ENCODE results near the gene PEX14.

DNA sequence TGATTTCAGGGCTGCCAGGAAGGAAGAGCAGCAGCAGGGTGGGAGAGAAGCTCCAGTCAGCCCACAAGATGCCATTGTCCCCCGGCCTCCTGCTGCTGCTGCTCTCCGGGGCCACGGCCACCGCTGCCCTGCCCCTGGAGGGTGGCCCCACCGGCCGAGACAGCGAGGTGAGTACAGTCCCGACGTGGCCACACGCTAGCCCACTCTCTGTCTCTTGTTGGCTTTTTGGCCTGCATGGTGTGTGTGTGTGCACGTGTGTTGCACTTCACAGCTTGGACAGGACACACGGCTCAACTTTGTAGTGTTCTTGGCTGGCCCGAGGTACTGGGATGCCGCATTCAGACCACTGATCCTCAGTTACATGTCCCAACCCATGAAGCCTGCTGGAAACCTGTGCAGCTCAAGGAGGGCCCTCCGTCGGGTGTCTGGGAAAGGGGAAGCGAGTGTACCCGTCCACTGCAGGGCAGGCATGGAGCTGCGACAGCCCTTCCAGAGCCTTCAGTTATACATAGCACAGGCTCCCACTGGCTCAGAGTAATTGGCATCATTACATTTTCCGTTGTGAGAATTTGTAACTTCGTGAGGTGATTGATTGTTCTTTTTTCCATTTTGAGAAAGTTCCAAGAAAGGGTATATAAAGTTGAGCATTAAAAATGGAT is 24.5 kb upstream of the PEX14 start:
- TF ChIP-seq POLR2AphosphoS5 (IDR thresholded peaks at IDR 0.05) (no peak), EZH2 (IDR thresholded peaks at IDR 0.05; ENCODE audit: borderline replicate concordance, insufficient read depth, low read length, poor library complexity, severe bottlenecking) (no peak), EP300 (conservative IDR thresholded peaks at IDR 0.05; ENCODE audit: poor library complexity, severe bottlenecking) (no peak), SMC3 (conservative IDR thresholded peaks at IDR 0.05; ENCODE audit: poor library complexity) (no peak), RAD21 (conservative IDR thresholded peaks at IDR 0.05) (no peak), MXI1 (conservative IDR thresholded peaks at IDR 0.05; ENCODE audit: poor library complexity, severe bottlenecking) (no peak)
- TF ChIP-seq, protein P1, sequence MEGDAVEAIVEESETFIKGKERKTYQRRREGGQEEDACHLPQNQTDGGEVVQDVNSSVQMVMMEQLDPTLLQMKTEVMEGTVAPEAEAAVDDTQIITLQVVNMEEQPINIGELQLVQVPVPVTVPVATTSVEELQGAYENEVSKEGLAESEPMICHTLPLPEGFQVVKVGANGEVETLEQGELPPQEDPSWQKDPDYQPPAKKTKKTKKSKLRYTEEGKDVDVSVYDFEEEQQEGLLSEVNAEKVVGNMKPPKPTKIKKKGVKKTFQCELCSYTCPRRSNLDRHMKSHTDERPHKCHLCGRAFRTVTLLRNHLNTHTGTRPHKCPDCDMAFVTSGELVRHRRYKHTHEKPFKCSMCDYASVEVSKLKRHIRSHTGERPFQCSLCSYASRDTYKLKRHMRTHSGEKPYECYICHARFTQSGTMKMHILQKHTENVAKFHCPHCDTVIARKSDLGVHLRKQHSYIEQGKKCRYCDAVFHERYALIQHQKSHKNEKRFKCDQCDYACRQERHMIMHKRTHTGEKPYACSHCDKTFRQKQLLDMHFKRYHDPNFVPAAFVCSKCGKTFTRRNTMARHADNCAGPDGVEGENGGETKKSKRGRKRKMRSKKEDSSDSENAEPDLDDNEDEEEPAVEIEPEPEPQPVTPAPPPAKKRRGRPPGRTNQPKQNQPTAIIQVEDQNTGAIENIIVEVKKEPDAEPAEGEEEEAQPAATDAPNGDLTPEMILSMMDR (IDR thresholded peaks at IDR 0.05; ENCODE audit: poor library complexity, severe bottlenecking) = no peak
- TF ChIP-seq, protein P2, sequence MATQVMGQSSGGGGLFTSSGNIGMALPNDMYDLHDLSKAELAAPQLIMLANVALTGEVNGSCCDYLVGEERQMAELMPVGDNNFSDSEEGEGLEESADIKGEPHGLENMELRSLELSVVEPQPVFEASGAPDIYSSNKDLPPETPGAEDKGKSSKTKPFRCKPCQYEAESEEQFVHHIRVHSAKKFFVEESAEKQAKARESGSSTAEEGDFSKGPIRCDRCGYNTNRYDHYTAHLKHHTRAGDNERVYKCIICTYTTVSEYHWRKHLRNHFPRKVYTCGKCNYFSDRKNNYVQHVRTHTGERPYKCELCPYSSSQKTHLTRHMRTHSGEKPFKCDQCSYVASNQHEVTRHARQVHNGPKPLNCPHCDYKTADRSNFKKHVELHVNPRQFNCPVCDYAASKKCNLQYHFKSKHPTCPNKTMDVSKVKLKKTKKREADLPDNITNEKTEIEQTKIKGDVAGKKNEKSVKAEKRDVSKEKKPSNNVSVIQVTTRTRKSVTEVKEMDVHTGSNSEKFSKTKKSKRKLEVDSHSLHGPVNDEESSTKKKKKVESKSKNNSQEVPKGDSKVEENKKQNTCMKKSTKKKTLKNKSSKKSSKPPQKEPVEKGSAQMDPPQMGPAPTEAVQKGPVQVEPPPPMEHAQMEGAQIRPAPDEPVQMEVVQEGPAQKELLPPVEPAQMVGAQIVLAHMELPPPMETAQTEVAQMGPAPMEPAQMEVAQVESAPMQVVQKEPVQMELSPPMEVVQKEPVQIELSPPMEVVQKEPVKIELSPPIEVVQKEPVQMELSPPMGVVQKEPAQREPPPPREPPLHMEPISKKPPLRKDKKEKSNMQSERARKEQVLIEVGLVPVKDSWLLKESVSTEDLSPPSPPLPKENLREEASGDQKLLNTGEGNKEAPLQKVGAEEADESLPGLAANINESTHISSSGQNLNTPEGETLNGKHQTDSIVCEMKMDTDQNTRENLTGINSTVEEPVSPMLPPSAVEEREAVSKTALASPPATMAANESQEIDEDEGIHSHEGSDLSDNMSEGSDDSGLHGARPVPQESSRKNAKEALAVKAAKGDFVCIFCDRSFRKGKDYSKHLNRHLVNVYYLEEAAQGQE (IDR thresholded peaks at IDR 0.05; ENCODE audit: borderline replicate concordance) = no peak
